LNCaP clone FGC (cell line): ENCODE results near the gene RIPPLY1.
A peak's percentile ranks its signal among the peaks of the same experiment; 100 is the strongest.

ENCODE experiments used
- DNase-seq: peaks from one replicate; pipeline ENCODE4 v3.0.0-alpha.2; 2011; ENCODE audit warnings: low read depth
- H3K4me3 ChIP-seq: 2 replicates; pipeline ENCODE4 v1.5.1; 2011; ENCODE audit warnings: mild to moderate bottlenecking, low read depth, low read length, control low read depth
- TF ChIP-seq, protein P1 (sequence below): IDR thresholded peaks from 2 replicates; pipeline ENCODE4 v1.5.1; 2012; ENCODE audit warnings: mild to moderate bottlenecking; ENCODE audit not compliant: control insufficient read depth, insufficient read depth; ENCODE audit errors: extremely low read depth

RIPPLY1 gene

GRCh38 chrX:106862972-106863688, 40.0 kb downstream of the RIPPLY1 start:
- H3K4me3 ChIP-seq = no peak overlapping the region
- TF ChIP-seq, protein P1, sequence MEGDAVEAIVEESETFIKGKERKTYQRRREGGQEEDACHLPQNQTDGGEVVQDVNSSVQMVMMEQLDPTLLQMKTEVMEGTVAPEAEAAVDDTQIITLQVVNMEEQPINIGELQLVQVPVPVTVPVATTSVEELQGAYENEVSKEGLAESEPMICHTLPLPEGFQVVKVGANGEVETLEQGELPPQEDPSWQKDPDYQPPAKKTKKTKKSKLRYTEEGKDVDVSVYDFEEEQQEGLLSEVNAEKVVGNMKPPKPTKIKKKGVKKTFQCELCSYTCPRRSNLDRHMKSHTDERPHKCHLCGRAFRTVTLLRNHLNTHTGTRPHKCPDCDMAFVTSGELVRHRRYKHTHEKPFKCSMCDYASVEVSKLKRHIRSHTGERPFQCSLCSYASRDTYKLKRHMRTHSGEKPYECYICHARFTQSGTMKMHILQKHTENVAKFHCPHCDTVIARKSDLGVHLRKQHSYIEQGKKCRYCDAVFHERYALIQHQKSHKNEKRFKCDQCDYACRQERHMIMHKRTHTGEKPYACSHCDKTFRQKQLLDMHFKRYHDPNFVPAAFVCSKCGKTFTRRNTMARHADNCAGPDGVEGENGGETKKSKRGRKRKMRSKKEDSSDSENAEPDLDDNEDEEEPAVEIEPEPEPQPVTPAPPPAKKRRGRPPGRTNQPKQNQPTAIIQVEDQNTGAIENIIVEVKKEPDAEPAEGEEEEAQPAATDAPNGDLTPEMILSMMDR = peak; percentile 48; the same call in 1 of the 2 replicates
- DNase-seq = peak; percentile 6
